ENCODE data around the gene RO60. TPM values are rescaled to one million over a fixed set of nuclear protein-coding genes. Genes with fewer than 3 reads are reported as not detected.

The RO60 gene
- total RNA-seq, 1 donor from 2014 or later: 79.8 TPM

DNA sequence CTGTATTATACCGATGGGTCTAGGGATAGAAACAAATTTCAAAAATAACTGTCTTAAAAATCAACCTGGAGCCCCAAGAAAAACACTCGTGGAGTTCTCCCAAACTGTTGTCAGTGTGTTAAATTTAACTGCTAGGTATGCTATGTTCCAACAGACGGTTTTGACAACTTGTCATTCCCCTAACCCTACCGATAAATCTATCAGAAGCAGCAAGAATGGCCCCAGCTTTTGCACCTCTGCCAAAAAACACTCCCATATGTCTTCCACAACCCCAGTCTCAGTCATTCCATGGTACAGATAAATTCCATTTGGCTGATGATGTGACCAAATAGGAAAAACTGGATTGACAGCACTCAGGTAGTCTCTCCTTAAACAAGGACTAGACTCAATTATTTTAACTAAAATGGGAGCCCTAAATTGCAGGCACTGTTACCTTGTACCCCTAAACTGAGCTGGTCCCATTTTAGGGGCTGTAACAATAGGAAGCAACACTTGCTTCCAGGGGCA, 5.2 kb upstream of the RO60 start:
- Histone ChIP-seq H3K4me3 (no peak overlapping the region), H3K36me3 (peaks cover 0 to 14% of the 10 kb centered on the region in 2 donors), H3K27me3 (no peaks in the 10 kb centered on the region), H3K4me1 (peaks cover 21% of the 10 kb centered on the region), H3K9me3 (no peaks in the 10 kb centered on the region), H3K27ac (no peak overlapping the region)
- TF ChIP-seq, protein P1, sequence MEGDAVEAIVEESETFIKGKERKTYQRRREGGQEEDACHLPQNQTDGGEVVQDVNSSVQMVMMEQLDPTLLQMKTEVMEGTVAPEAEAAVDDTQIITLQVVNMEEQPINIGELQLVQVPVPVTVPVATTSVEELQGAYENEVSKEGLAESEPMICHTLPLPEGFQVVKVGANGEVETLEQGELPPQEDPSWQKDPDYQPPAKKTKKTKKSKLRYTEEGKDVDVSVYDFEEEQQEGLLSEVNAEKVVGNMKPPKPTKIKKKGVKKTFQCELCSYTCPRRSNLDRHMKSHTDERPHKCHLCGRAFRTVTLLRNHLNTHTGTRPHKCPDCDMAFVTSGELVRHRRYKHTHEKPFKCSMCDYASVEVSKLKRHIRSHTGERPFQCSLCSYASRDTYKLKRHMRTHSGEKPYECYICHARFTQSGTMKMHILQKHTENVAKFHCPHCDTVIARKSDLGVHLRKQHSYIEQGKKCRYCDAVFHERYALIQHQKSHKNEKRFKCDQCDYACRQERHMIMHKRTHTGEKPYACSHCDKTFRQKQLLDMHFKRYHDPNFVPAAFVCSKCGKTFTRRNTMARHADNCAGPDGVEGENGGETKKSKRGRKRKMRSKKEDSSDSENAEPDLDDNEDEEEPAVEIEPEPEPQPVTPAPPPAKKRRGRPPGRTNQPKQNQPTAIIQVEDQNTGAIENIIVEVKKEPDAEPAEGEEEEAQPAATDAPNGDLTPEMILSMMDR (IDR thresholded peaks at IDR 0.05): no peak
- TF ChIP-seq POLR2AphosphoS5 (IDR thresholded peaks at IDR 0.05; ENCODE audit: insufficient read depth in 1 of 2, low read depth in 1 of 2) (no peak), POLR2A (IDR thresholded peaks at IDR 0.05) (no peak)
- intact Hi-C loops (cut with DNase I): no loop called here
- DNase-seq (ENCODE audit: extremely low spot score in 2 of 2): no peak

DNA sequence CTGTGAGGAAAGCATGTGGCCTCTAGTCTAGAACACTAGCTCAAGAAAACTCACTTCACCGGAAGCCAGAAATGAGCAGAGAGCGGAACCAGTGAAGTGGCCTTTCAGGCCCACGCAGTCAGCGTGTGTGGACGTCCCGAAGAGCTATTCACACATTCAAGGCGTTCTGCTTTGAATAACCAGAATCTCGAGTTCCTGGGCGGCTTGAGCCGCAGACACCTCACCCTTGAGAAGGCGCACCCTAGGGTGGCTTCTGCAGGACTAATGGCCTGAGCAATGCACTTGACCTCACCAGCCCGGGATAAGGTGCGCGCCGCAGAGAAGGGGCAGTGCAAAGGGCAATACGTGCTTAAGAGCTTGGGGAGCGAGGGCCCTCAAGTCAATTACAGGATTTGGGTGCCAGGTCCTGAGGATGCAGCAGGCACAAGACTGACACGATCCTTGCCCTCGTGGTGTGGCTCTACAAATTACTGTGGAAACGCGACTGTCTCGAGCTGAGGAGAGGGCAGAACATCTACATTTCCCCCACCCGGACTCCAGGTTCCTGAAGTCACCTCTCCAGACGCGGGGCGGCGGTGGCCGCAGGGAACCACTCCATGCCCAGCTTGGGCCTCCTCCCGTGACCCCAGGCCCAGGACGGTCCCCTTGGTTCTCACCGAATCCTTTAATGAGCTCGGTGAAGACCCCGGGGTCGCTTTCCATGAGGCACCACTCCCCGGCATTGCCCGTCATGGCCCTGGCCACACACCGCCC, 707 bp upstream of the RO60 start:
- intact Hi-C loops (cut with DNase I): loop anchor here (2.0 kb wide), 1 partner anchor 64 kb away; the partner anchor contains the start of gene CDC73
- Histone ChIP-seq H3K4me1 (peaks cover 47% of the 10 kb centered on the region), H3K27ac (peak overlapping the region; percentile 94), H3K4me3 (peak overlapping the region; percentile 73 to 90), H3K36me3 (no peaks in the 10 kb centered on the region), H3K9me3 (no peaks in the 10 kb centered on the region), H3K27me3 (no peaks in the 10 kb centered on the region)
- DNase-seq (ENCODE audit: extremely low spot score in 2 of 2): peak in 1 of 2 donors; percentile 91
- TF ChIP-seq, protein P1 (IDR thresholded peaks at IDR 0.05): no peak
- TF ChIP-seq POLR2AphosphoS5 (IDR thresholded peaks at IDR 0.05; ENCODE audit: insufficient read depth in 1 of 2, low read depth in 1 of 2) (no peak), POLR2A (IDR thresholded peaks at IDR 0.05) (no peak)

DNA sequence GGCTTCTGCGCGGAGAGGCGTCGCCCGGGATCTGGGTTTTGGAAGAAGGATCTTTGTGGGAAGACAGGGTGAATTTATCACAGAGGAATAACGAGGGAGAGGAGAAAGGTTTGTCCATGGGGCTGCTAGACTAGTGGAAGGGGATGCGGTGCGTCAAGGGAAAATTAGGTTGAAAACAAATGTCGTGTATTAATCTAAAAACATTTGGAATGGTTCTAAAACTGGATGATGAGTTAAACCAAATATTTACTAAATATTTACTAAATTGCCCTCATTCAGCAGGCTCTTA, 647 bp downstream of the RO60 start:
- Histone ChIP-seq H3K4me1 (peaks cover 55% of the 10 kb centered on the region), H3K9me3 (no peaks in the 10 kb centered on the region), H3K4me3 (peak overlapping the region; percentile 73 to 90), H3K36me3 (no peaks in the 10 kb centered on the region), H3K27ac (peak overlapping the region; percentile 94), H3K27me3 (no peaks in the 10 kb centered on the region)
- TF ChIP-seq POLR2AphosphoS5 (IDR thresholded peaks at IDR 0.05; ENCODE audit: insufficient read depth in 1 of 2, low read depth in 1 of 2) (no peak), POLR2A (IDR thresholded peaks at IDR 0.05) (no peak)
- TF ChIP-seq, protein P1 (IDR thresholded peaks at IDR 0.05): no peak
- DNase-seq (ENCODE audit: extremely low spot score in 2 of 2): no peak
- intact Hi-C loops (cut with DNase I): loop anchor here (5.0 kb wide), 1 partner anchor 42 kb away; no protein-coding TSS in a partner anchor

DNA sequence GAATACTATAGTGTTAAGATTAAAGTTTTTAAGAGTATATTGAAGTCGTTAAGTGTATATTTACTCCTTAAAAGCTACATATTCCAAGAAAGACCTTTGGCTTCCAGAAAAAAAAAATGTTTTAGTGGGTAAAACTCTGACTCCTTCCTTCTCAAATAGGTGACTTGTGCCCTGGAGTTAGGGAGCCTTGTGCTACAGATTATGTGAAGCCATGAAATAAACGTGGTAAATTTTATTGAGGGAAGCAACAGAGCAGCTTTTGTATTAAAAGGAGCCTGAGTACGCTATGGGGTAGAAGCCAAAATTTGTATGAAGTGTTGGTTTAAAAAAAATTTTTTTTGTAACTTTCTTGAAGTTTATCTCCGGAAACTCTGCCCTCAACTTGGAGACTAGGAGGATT, 994 bp downstream of the RO60 start:
- TF ChIP-seq POLR2A (IDR thresholded peaks at IDR 0.05): no peak
- TF ChIP-seq, protein P1 (IDR thresholded peaks at IDR 0.05): no peak
- no peak for TF ChIP-seq POLR2AphosphoS5 (IDR thresholded peaks at IDR 0.05; ENCODE audit: insufficient read depth in 1 of 2, low read depth in 1 of 2)
- H3K27ac ChIP-seq: peak overlapping the region; percentile 94
- H3K27me3 ChIP-seq: no peaks in the 10 kb centered on the region
- intact Hi-C loops (cut with DNase I): loop anchor here (5.0 kb wide), 1 partner anchor 42 kb away; no protein-coding TSS in a partner anchor
- H3K9me3 ChIP-seq: no peaks in the 10 kb centered on the region
- H3K4me3 ChIP-seq: peak overlapping the region; percentile 73 to 90
- DNase-seq (ENCODE audit: extremely low spot score in 2 of 2): no peak
- no peaks in the 10 kb centered on the region for H3K36me3 ChIP-seq
- H3K4me1 ChIP-seq: peaks cover 58% of the 10 kb centered on the region

DNA sequence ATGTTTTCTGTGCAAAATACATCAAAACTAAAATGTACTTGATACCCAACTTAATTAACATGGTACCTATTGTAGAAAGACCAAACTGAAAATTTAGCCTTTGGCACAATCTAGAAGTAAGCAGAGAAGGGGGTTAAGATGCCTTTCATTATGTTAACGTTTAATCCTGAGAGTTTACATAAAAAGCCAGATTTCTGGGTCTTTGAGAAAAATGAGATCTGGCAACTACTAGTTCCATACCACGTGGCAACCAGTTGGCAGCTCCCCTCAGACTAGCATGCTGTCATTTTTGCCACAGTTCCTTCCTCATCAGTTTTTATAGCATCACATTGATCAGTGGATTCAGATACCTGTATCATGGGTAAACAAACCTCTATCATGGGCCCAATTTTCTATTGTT, 1.5 kb downstream of the RO60 start:
- intact Hi-C loops (cut with DNase I): loop anchor here (5.0 kb wide), 1 partner anchor 41 kb away; no protein-coding TSS in a partner anchor
- no peak for DNase-seq (ENCODE audit: extremely low spot score in 2 of 2)
- Histone ChIP-seq H3K36me3 (no peaks in the 10 kb centered on the region), H3K4me3 (peak overlapping the region; percentile 73 to 90), H3K4me1 (peaks cover 64% of the 10 kb centered on the region), H3K27ac (peak overlapping the region; percentile 94), H3K27me3 (no peaks in the 10 kb centered on the region), H3K9me3 (no peaks in the 10 kb centered on the region)
- no peak for TF ChIP-seq POLR2A (IDR thresholded peaks at IDR 0.05)
- no peak for TF ChIP-seq POLR2AphosphoS5 (IDR thresholded peaks at IDR 0.05; ENCODE audit: insufficient read depth in 1 of 2, low read depth in 1 of 2)
- TF ChIP-seq, protein P1 (IDR thresholded peaks at IDR 0.05): no peak
